ENCODE results near the gene TSPAN31. TPM values are rescaled to one million over a fixed set of nuclear protein-coding genes. Genes with fewer than 3 reads are reported as not detected.

The TSPAN31 gene
- total and polyA plus RNA-seq, 2 of the 8 experiments (the other 6 are each of a cell fraction or from before 2014, with no cell fraction given): 15.8 to 31.4 TPM

GRCh38 chr12:57715786-57716185 is 29.1 kb upstream of the TSPAN31 start:
- ChIA-PET POLR2A (ENCODE audit: partially characterized antibody) (interaction anchor here (1.1 kb wide), 1 partner anchor 9 kb away, joined by 4 read pairs; no protein-coding TSS in a partner anchor), CTCF (ENCODE audit: partially characterized antibody) (interaction anchor here (0.6 to 1.3 kb wide), 3 partner anchors 10 to 132 kb away, joined by 3 to 5 read pairs (median 3); no protein-coding TSS in a partner anchor)
- Histone ChIP-seq H2BK12ac (ENCODE audit: low read depth, low read length) (no peak overlapping the region), H3K14ac (ENCODE audit: insufficient read length) (no peak overlapping the region), H2BK20ac (ENCODE audit: low read length) (no peak overlapping the region), H3K4me2 (ENCODE audit: insufficient read depth in 1 of 2, low read depth in 2 of 2, low read length in 2 of 2) (no peak overlapping the region), H3K36me3 (ENCODE audit: control insufficient read depth in 2 of 4, insufficient read depth in 4 of 4, low read length in 3 of 4) (peaks cover 0 to 22% (median 5%) of the 10 kb centered on the region in 4 experiments; a peak in 4 of 8 replicates), H2AFZ (ENCODE audit: low read length) (no peak overlapping the region), H3K79me2 (ENCODE audit: control insufficient read depth in 1 of 2, insufficient read depth in 2 of 2, low read length in 2 of 2) (no peaks in the 10 kb centered on the region), H3K4me3 (ENCODE audit: extremely low read depth in 1 of 4, insufficient read depth in 2 of 4, low read depth in 3 of 4, low read length in 4 of 4) (no peak overlapping the region), H3K4ac (replicated peaks; ENCODE audit: insufficient read length, low read depth, low read length) (no peak overlapping the region), H3K27me3 (replicated peaks in 1 of 4; ENCODE audit: control insufficient read depth in 3 of 4, extremely low read depth in 1 of 4, insufficient read depth in 3 of 4, low read length in 3 of 4) (no peaks in the 10 kb centered on the region), H3K23me2 (ENCODE audit: low read depth, low read length) (no peaks in the 10 kb centered on the region), H4K8ac (ENCODE audit: extremely low read depth, insufficient read depth, low read length) (no peak overlapping the region), H2BK15ac (ENCODE audit: low read length) (no peak overlapping the region), H4K91ac (replicated peaks; ENCODE audit: insufficient read length, low read length) (no peak overlapping the region), H3K56ac (replicated peaks; ENCODE audit: insufficient read length, low read depth, low read length) (no peak overlapping the region), H4K5ac (ENCODE audit: insufficient read length, low read depth, low read length) (no peak overlapping the region), H3K9ac (replicated peaks in 1 of 4; ENCODE audit: extremely low read depth in 1 of 4, low read depth in 3 of 4, low read length in 3 of 4) (no peak overlapping the region), H2BK120ac (replicated peaks; ENCODE audit: low read depth, low read length) (no peak overlapping the region), H3K18ac (ENCODE audit: extremely low read depth, low read length) (no peak overlapping the region), H3K79me1 (ENCODE audit: low read depth, low read length) (no peaks in the 10 kb centered on the region), H2BK5ac (ENCODE audit: low read depth, low read length) (no peak overlapping the region), H3K27ac (ENCODE audit: low read depth, low read length) (no peak overlapping the region), H4K20me1 (replicated peaks in 1 of 2; ENCODE audit: control insufficient read depth in 1 of 2, insufficient read depth in 2 of 2, low read length in 2 of 2) (peaks cover 0 to 3% of the 10 kb centered on the region in 2 experiments), H3K23ac (ENCODE audit: insufficient read length) (no peak overlapping the region), H3K9me3 (ENCODE audit: insufficient read depth in 2 of 2, low read depth in 1 of 2, low read length in 1 of 2) (no peaks in the 10 kb centered on the region), H3K4me1 (replicated peaks in 1 of 4; ENCODE audit: control insufficient read depth in 3 of 4, insufficient read depth in 4 of 4, low read length in 3 of 4) (no peaks in the 10 kb centered on the region), H2AK5ac (ENCODE audit: low read depth, low read length) (no peak overlapping the region)
- TF ChIP-seq BACH1 (IDR thresholded peaks at IDR 0.05; ENCODE audit: low read length): no peak
- no peak for TF ChIP-seq FOSL1 (IDR thresholded peaks at IDR 0.05; ENCODE audit: insufficient read depth, low read depth, low read length)
- no peak for TF ChIP-seq KDM4A (IDR thresholded peaks at IDR 0.05; ENCODE audit: low read depth, low read length, severe bottlenecking)
- no peak for TF ChIP-seq RBBP5 (IDR thresholded peaks at IDR 0.05; ENCODE audit: borderline replicate concordance, low read depth, low read length)
- no peak for TF ChIP-seq GABPA (IDR thresholded peaks at IDR 0.05; ENCODE audit: borderline replicate concordance, insufficient read depth, low read length)
- TF ChIP-seq, protein P1, sequence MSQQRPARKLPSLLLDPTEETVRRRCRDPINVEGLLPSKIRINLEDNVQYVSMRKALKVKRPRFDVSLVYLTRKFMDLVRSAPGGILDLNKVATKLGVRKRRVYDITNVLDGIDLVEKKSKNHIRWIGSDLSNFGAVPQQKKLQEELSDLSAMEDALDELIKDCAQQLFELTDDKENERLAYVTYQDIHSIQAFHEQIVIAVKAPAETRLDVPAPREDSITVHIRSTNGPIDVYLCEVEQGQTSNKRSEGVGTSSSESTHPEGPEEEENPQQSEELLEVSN (IDR thresholded peaks at IDR 0.05): no peak
- TF ChIP-seq CBX5 (IDR thresholded peaks at IDR 0.05; ENCODE audit: low read depth, low read length): no peak
- no peak for TF ChIP-seq CHD1 (IDR thresholded peaks at IDR 0.05; ENCODE audit: low read depth, low read length)
- TF ChIP-seq EGR1 (IDR thresholded peaks at IDR 0.05; ENCODE audit: borderline replicate concordance, low read depth, low read length): no peak
- no peak for TF ChIP-seq KDM5A (IDR thresholded peaks at IDR 0.05; ENCODE audit: low read length)
- 94% methylated on average over 11 of the region's 12 CpGs; no CpG with 5 or more reads in 1 of the 2 experiments for WGBS, 2 experiments (ENCODE audit: extremely low coverage in 1 of 2, insufficient coverage in 1 of 2, insufficient read length in 1 of 2, insufficient replicate concordance in 2 of 2, low coverage in 1 of 2, low lambda C conversion rate in 2 of 2, missing lambda C conversion rate in 1 of 2)
- no peak for FAIRE-seq
- peak in 1 of 2 experiments; percentile 11 for DNase-seq (ENCODE audit: low read depth in 1 of 2, low spot score in 2 of 2)

All from H1 (cell line).